Smooth muscle cell (in vitro differentiated cells): ENCODE measurements around the gene ANAPC2. TPM values are rescaled to one million over a fixed set of nuclear protein-coding genes. Genes with fewer than 3 reads are reported as not detected.

Experiments
- DNase-seq: peaks from one replicate; lab custom pipeline; 2025; ENCODE audit not compliant: unreplicated experiment; lab: John Stamatoyannopoulos, UW
- H2AFZ ChIP-seq: fragments of 200-600 bp; sonication (generic); 2 replicates; pipeline ENCODE4 v1.6.0; 2016; ENCODE audit warnings: antibody characterized with exemption, low read depth, mild to moderate bottlenecking
- H3F3A ChIP-seq: fragments of 200-600 bp; sonication (generic); 2 replicates; pipeline ENCODE4 v1.6.0; 2017; ENCODE audit warnings: antibody characterized with exemption, low read depth
- H3K27ac ChIP-seq: fragments of 200-600 bp; sonication (generic); 2 replicates; pipeline ENCODE4 v1.5.1; 2016; ENCODE audit warnings: low read depth, mild to moderate bottlenecking
- H3K27me3 ChIP-seq: fragments of 200-600 bp; sonication (generic); 2 replicates; pipeline ENCODE4 v1.6.1; 2016; ENCODE audit warnings: low read depth, mild to moderate bottlenecking
- H3K36me3 ChIP-seq: fragments of 200-600 bp; sonication (generic); 2 replicates; pipeline ENCODE4 v1.5.1; 2016; ENCODE audit warnings: low read depth
- H3K4me1 ChIP-seq: fragments of 200-600 bp; sonication (generic); 2 replicates; pipeline ENCODE4 v1.5.1; 2016; ENCODE audit warnings: low read depth
- H3K4me2 ChIP-seq: fragments of 200-600 bp; sonication (generic); 2 replicates; pipeline ENCODE4 v1.6.0; 2016; ENCODE audit warnings: mild to moderate bottlenecking
- H3K4me3 ChIP-seq: fragments of 200-600 bp; sonication (generic); 2 replicates; pipeline ENCODE4 v1.5.1; 2016; ENCODE audit warnings: mild to moderate bottlenecking
- H3K79me2 ChIP-seq: fragments of 200-600 bp; sonication (generic); 2 replicates; pipeline ENCODE4 v1.6.0; 2016; ENCODE audit warnings: low read depth, mild to moderate bottlenecking
- H3K9ac ChIP-seq: fragments of 200-600 bp; sonication (generic); 2 replicates; pipeline ENCODE4 v1.6.0; 2016; ENCODE audit warnings: low read depth
- H3K9me3 ChIP-seq: fragments of 200-600 bp; sonication (generic); replicated peaks from 2 replicates; pipeline ENCODE4 v1.5.1; 2016; ENCODE audit warnings: low read depth
- H4K20me1 ChIP-seq: fragments of 200-600 bp; sonication (generic); 2 replicates; pipeline ENCODE4 v1.6.0; 2016; ENCODE audit warnings: low read depth
- WGBS: methylation state at CpG from one replicate; pipeline ENCODE4 v1.1.7; 2016; ENCODE audit warnings: low lambda C conversion rate; 5-methylcytosine and 5-hydroxymethylcytosine counted together
- polyA plus RNA-seq: library from polyadenylated mRNA; unstranded; fragments of >200 nt; fragmentation: Nextera tagmentation; extraction: Ambion mirVana; gene quantifications from 2 replicates; pipeline ENCODE4 v1.2.1, GENCODE V29; 2016
- total RNA-seq: library from RNA; depleted of rRNA; stranded (reverse); fragments of >200 nt; gene quantifications from 2 replicates; pipeline ENCODE4 v1.2.3, GENCODE V29; 2014
- TF ChIP-seq, protein P1 (sequence below): fragments of 200-600 bp; sonication (generic); IDR thresholded peaks from 2 replicates; pipeline ENCODE4 v1.5.1; 2017; ENCODE audit warnings: borderline replicate concordance, mild to moderate bottlenecking, antibody characterized with exemption; ENCODE audit not compliant: insufficient read depth, poor library complexity, severe bottlenecking

Gene ANAPC2
- total and polyA plus RNA-seq, 2 experiments from 2014 or later: 6.6 to 12.6 TPM

DNA sequence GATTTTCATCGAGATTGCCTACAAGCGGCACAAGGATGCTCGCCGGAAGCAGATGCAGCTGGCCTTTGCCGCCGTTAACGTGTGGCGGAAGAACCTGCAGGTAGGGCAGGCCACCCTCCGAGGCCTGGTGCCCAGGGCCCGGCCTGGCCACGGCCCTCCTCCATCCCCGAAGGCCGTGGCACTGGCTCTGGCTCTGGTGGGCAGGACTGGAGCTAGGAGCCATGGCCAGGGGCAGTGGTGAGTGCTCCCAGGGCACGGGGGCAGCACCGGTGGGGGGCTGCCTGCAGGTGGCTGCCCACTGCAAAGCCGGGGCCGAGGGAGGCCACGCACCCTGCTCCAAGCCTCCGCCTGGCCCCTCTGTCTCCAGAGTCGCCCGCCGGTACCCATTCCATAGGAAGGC, 24.6 kb downstream of the ANAPC2 start:
- H3K79me2 ChIP-seq: no peaks in the 10 kb centered on the region
- 91% methylated on average over 19 of the region's 22 CpGs for WGBS
- no peaks in the 10 kb centered on the region for H3K4me1 ChIP-seq
- no peaks in the 10 kb centered on the region for H4K20me1 ChIP-seq
- no peaks in the 10 kb centered on the region for H3K9me3 ChIP-seq
- no peaks in the 10 kb centered on the region for H3F3A ChIP-seq
- H3K27ac ChIP-seq: no peak overlapping the region
- H3K27me3 ChIP-seq: peaks cover 100% of the 10 kb centered on the region
- no peaks in the 10 kb centered on the region for H3K36me3 ChIP-seq
- peak overlapping the region; percentile 67 for H3K4me2 ChIP-seq
- TF ChIP-seq, protein P1, sequence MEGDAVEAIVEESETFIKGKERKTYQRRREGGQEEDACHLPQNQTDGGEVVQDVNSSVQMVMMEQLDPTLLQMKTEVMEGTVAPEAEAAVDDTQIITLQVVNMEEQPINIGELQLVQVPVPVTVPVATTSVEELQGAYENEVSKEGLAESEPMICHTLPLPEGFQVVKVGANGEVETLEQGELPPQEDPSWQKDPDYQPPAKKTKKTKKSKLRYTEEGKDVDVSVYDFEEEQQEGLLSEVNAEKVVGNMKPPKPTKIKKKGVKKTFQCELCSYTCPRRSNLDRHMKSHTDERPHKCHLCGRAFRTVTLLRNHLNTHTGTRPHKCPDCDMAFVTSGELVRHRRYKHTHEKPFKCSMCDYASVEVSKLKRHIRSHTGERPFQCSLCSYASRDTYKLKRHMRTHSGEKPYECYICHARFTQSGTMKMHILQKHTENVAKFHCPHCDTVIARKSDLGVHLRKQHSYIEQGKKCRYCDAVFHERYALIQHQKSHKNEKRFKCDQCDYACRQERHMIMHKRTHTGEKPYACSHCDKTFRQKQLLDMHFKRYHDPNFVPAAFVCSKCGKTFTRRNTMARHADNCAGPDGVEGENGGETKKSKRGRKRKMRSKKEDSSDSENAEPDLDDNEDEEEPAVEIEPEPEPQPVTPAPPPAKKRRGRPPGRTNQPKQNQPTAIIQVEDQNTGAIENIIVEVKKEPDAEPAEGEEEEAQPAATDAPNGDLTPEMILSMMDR: no peak
- no peak overlapping the region for H3K9ac ChIP-seq
- H2AFZ ChIP-seq: no peak overlapping the region
- DNase-seq: no peak
- no peak overlapping the region for H3K4me3 ChIP-seq

DNA sequence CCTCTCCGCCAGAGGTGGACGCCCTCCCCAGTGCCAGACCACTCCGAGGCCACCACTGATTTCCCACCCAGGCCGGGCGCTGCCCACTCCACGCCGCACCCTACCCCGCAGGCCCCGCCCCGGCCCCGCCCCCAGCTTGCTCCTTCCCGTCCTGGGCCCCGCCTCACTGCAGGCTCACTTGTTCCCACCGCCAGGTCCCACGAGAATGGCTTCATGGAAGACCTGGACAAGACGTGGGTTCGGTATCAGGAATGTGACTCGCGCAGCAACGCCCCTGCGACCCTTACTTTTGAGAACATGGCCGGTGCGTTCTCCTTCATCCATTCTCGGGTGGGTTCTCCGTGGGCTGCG, 25.0 kb downstream of the ANAPC2 start:
- Histone ChIP-seq H3K4me3 (peak overlapping the region; percentile 13), H4K20me1 (no peaks in the 10 kb centered on the region), H3K36me3 (no peaks in the 10 kb centered on the region), H3K27me3 (peaks cover 100% of the 10 kb centered on the region), H3K9me3 (no peaks in the 10 kb centered on the region), H3K79me2 (no peaks in the 10 kb centered on the region), H3K9ac (no peak overlapping the region), H3K4me1 (no peaks in the 10 kb centered on the region), H2AFZ (no peak overlapping the region), H3K27ac (no peak overlapping the region), H3F3A (no peaks in the 10 kb centered on the region), H3K4me2 (peak overlapping the region; percentile 67)
- no peak for DNase-seq
- WGBS: 64% methylated on average over 14 of the region's 26 CpGs
- TF ChIP-seq, protein P1: no peak

DNA sequence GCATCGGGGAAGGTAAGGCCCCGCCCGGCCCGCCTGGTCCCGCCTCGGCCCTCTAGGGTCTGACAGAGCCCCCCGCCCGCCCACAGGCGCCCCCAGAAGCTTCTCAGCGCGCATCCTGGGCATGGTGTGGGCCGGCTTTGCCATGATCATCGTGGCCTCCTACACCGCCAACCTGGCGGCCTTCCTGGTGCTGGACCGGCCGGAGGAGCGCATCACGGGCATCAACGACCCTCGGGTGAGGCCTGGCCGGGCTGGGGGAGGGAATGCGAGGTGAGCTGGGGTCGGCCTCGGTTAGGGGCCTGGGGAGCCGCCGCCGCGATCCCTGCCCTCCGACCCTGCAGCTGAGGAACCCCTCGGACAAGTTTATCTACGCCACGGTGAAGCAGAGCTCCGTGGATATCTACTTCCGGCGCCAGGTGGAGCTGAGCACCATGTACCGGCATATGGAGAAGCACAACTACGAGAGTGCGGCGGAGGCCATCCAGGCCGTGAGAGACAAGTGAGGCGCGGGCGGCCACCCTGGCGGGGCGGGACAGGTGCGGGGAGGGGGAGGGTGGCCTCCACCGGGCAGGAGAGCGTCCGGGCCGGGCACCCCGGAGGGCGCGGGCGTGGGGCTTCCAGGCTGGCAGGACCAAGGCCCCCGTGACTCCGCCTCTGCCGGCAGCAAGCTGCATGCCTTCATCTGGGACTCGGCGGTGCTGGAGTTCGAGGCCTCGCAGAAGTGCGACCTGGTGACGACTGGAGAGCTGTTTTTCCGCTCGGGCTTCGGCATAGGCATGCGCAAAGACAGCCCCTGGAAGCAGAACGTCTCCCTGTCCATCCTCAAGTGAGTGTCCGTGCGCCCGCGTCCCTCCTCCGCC, 25.6 kb downstream of the ANAPC2 start:
- Histone ChIP-seq H4K20me1 (no peaks in the 10 kb centered on the region), H2AFZ (no peak overlapping the region), H3K36me3 (no peaks in the 10 kb centered on the region), H3K27me3 (peaks cover 100% of the 10 kb centered on the region), H3K4me3 (peak overlapping the region; percentile 13), H3K27ac (no peak overlapping the region), H3K9me3 (no peaks in the 10 kb centered on the region), H3K4me1 (no peaks in the 10 kb centered on the region), H3K79me2 (no peaks in the 10 kb centered on the region), H3F3A (no peaks in the 10 kb centered on the region), H3K9ac (no peak overlapping the region), H3K4me2 (peak overlapping the region; percentile 67)
- 11% methylated on average over 66 of the region's 74 CpGs for WGBS
- TF ChIP-seq, protein P1: no peak
- DNase-seq: no peak
